Colonic mucosa (tissue), 4 donors: ENCODE results near the gene PCSK4. TPM values are rescaled to one million over a fixed set of nuclear protein-coding genes. Genes with fewer than 3 reads are reported as not detected.

ENCODE experiments used
- DNase-seq: peaks from one replicate; pipeline ENCODE4 v3.0.0-alpha.2; 2020
- H3K27ac ChIP-seq: fragments of 200-600 bp; one replicate; pipeline ENCODE4 v1.8.0; 2021
- H3K27me3 ChIP-seq: fragments of 200-600 bp; one replicate; pipeline ENCODE4 v1.8.0; 2021
- H3K36me3 ChIP-seq: fragments of 200-600 bp; one replicate; pipeline ENCODE4 v1.8.0; 2021
- H3K4me1 ChIP-seq: fragments of 200-600 bp; one replicate; pipeline ENCODE4 v1.8.0; 2021; ENCODE audit warnings: mild to moderate bottlenecking
- H3K4me3 ChIP-seq: fragments of 200-600 bp; one replicate; pipeline ENCODE4 v1.8.0; 2021
- H3K9ac ChIP-seq, 2 donors: one replicate each; pipeline ENCODE4 v1.7.0; 2013; ENCODE audit warnings: control low read depth in 2 of 2, low read depth in 2 of 2, low read length in 2 of 2
- H3K9me3 ChIP-seq: fragments of 200-600 bp; one replicate; pipeline ENCODE4 v1.8.0; 2021
- CTCF ChIP-seq: fragments of 200-600 bp; IDR thresholded peaks from one replicate; pipeline ENCODE4 v1.8.0; 2022; ENCODE audit warnings: antibody characterized with exemption, mild to moderate bottlenecking
- intact Hi-C: fragments of 100-400 bp; cut with DNase I; formaldehyde crosslinking; loops from one replicate; pipeline ENCODE4 v1.14.1; 2022
- total RNA-seq, 2 donors: library from RNA; stranded (reverse); fragmentation: NEBNext Ultra II Directional in 1 of 2; extraction: Animal tissue kit (Norgen Biotek cat#: 25700) in 1 of 2; gene quantifications; one replicate each; pipeline ENCODE4 v1.2.1, GENCODE V29; 2021
- donor health status: healthy.
- donor health status: DM: no; HTN: no; CAD: no.
- donor health status: DM: no; HTN: no; CAD: no.

The PCSK4 gene
- total RNA-seq, 2 donors from 2014 or later: 4.1 to 5.8 TPM

- H3K27ac ChIP-seq: no peak overlapping the region
- no peak for DNase-seq
- peaks cover 75% of the 10 kb centered on the region for H3K27me3 ChIP-seq
- no peaks in the 10 kb centered on the region for H3K36me3 ChIP-seq
- no peak overlapping the region for H3K9ac ChIP-seq
- H3K4me3 ChIP-seq: no peak overlapping the region
- peaks cover 3% of the 10 kb centered on the region for H3K4me1 ChIP-seq
- intact Hi-C loops: no loop called here
- no peaks in the 10 kb centered on the region for H3K9me3 ChIP-seq
- no peak for TF ChIP-seq CTCF
These were observed 35.2 kb downstream of the PCSK4 start for GRCh38 chr19:1455002-1455335.

DNA sequence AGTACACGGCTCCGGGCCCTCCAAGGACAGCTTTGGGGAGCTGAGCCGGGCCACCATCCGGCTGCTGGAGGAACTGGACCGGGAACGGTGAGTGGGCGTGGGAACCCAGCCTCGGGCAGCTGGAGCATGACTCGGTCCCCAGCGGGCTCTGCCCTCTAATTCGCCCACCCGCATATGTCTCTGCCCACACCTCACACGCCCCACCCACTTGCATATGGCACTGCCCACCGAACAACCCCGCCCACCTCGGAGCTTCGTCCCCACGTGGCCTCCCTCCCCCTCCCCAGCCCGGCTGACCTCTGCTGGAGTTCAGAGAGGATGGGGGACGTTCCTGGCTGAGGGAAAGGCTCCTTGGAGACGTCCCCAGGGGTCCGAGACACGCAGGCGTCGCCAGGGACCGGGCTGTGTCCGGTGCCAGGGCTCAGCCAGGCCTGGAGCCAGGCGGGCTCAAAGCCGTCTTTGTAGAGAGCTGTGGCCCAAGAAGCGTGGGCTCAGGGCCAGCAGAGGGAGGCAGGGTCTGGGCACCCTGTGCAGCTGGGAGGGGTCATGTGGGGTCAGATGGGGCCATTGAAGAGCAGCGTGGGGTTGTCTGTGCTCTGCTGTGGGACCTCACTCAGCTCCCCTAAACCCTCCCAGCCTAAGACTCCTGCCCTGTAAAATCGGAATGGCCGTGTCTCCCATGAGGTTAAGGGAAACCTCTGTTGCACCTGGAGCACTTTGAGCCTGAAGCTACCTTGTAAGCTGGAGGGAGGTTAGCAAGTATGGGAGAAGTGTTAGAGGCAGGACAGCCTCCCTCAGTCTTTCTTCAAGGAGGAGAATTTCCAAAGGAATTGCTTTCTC, 36.4 kb downstream of the PCSK4 start:
- Histone ChIP-seq H3K4me1 (peaks cover 3% of the 10 kb centered on the region), H3K9ac (no peak overlapping the region), H3K27me3 (peaks cover 87% of the 10 kb centered on the region), H3K27ac (no peak overlapping the region), H3K4me3 (no peak overlapping the region), H3K9me3 (no peaks in the 10 kb centered on the region), H3K36me3 (no peaks in the 10 kb centered on the region)
- no peak for DNase-seq
- TF ChIP-seq CTCF: no peak
- intact Hi-C loops: no loop called here

DNA sequence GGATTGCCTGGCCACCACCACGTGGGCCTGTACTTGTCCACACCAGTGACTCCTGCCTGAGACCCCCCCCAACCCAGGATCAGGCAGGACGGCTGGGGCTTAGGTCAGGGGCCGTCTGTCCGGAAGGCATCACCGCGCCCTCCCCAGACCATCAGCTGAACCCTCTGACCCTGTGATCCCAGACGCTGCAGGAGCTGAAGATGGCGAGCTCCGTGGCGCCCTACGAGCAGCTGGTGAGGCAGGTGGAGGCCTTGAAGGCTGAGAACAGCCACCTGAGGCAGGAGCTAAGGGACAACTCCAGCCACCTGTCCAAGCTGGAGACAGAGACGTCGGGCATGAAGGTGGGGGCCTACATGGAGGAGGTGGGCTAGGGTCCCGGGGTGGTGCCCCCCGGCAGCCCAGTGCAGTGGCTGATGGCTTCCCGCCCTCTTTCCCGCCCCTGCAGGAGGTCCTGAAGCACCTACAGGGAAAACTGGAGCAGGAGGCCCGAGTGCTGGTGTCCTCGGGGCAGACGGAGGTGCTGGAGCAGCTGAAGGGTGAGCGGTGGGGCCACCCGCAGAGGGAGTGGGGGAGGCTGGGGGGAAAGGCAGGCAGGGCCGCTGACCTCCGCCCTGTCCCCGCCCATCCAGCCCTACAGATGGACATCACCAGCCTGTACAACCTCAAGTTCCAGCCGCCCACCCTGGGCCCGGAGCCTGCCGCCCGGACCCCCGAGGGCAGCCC, 37.2 kb downstream of the PCSK4 start:
- H3K4me1 ChIP-seq: peaks cover 3% of the 10 kb centered on the region
- H3K27me3 ChIP-seq: peaks cover 92% of the 10 kb centered on the region
- H3K4me3 ChIP-seq: no peak overlapping the region
- H3K27ac ChIP-seq: no peak overlapping the region
- DNase-seq: no peak
- no peak overlapping the region for H3K9ac ChIP-seq
- H3K36me3 ChIP-seq: no peaks in the 10 kb centered on the region
- no peak for TF ChIP-seq CTCF
- intact Hi-C loops: no loop called here
- H3K9me3 ChIP-seq: no peaks in the 10 kb centered on the region

DNA sequence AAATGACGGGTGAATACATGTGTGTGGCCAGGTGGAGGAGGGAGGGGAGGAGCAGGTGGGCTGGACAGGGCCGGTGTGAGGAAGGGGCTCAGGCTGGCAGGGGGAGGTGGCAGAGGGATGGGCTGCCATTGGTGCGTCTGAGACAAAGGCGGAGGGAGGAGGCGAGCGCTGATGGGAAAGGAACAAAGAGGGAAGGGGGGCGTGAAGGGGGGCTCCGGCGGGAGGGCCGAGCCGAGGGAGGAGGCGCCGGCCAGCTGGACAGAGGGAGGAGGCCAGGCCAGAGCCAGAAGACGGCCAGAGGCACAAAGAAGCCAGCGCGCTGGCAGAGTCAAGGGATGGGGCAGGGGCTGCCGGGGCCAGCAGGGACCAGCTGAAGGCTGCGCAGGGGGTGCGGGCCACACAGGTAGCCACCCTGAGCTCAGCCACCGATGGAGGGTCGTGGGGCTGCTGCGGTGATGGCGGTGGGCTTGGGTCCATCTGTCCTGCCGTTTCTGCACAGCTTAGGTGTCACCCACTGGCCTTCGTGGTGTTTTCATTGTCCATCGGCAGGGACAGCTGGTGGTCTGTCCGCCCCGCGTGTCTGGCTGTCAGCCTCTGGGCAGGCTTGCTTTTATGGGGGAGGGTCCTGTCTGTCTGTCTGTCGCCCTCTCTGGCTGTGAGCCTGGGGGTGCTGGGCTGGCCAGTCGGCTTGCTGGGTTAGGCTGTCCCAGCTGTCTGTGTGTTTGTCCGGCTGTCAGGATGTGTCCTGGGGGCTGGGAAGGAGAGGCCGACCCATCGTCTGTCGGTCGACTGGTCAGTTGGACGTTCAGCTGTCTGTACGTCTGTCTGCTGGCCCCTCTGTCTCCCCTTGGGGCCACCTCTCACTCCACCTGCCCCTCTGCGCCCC, 38.0 kb downstream of the PCSK4 start:
- H3K27me3 ChIP-seq: peaks cover 93% of the 10 kb centered on the region
- DNase-seq: no peak
- TF ChIP-seq CTCF: no peak

More for the DNA sequence above, 38.0 kb downstream of the PCSK4 start:
- Histone ChIP-seq H3K27ac (no peak overlapping the region), H3K9me3 (no peaks in the 10 kb centered on the region), H3K4me1 (peaks cover 3% of the 10 kb centered on the region), H3K36me3 (no peaks in the 10 kb centered on the region), H3K4me3 (no peak overlapping the region), H3K9ac (no peak overlapping the region)
- intact Hi-C loops: no loop called here
